ENCODE data around the gene AMPD3.

DNA sequence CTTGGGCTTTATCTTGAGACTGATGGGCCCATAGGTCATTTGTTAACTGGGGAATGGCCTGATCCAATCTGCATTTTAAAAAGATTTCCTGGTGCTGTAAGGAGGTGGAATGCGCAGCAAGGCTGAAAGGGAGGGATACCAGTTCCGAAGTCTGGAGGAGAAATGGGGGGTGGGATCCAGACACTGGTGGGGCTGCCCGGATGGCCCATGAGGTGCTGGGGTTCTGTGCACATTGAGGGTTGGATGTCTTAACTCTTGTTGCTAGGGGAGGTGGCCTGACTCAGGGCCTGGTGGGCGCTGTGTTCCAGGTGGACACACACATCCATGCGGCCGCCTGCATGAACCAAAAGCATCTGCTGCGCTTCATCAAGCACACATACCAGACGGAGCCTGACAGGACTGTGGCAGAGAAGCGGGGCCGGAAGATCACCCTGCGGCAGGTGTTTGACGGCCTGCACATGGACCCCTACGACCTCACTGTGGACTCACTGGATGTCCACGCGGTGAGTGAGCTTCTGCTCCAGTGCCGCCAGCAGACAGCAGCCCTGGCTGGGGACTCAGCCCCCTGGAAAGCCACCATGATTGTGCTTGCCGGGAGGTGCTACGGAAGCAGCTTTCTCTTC is 38.1 kb downstream of the AMPD3 start:
- TF ChIP-seq EZH2 (IDR thresholded peaks at IDR 0.05) (no peak), CTCF (IDR thresholded peaks at IDR 0.05) (no peak)

All from neural progenitor cell (in vitro differentiated cells).